ENCODE data around the gene IER3.

IER3 gene

GRCh38 chr6:30722280-30723112 is 21.9 kb downstream of the IER3 start (continued):
- no peak for TF ChIP-seq ZNF133 (tag by site-specific recombination; IDR thresholded peaks at IDR 0.05)
- no peak for TF ChIP-seq GLI2 (tag by site-specific recombination; IDR thresholded peaks at IDR 0.05; ENCODE audit: borderline replicate concordance, low read depth)
- no peak for TF ChIP-seq PRDM4 (tag by site-specific recombination; IDR thresholded peaks at IDR 0.05)
- TF ChIP-seq ZBTB44 (tag by site-specific recombination; IDR thresholded peaks at IDR 0.05), result no peak
- TF ChIP-seq REST (tag by site-specific recombination; IDR thresholded peaks at IDR 0.05), result peak; percentile 83
- TF ChIP-seq ZNF184 (tag by site-specific recombination; IDR thresholded peaks at IDR 0.05), result peak; percentile 69; the same call in 1 of the 2 replicates
- no peak for TF ChIP-seq ZNF211 (tag by site-specific recombination; IDR thresholded peaks at IDR 0.05; ENCODE audit: low read depth)
- peak; percentile 84 for TF ChIP-seq CTCF (tag by site-specific recombination; IDR thresholded peaks at IDR 0.05)
- no peak for TF ChIP-seq ZNF266 (tag by site-specific recombination; IDR thresholded peaks at IDR 0.05; ENCODE audit: low read depth)
- TF ChIP-seq ZBTB21 (tag by site-specific recombination; IDR thresholded peaks at IDR 0.05), result no peak
- TF ChIP-seq ZNF529 (tag by site-specific recombination; IDR thresholded peaks at IDR 0.05; ENCODE audit: insufficient replicate concordance), result no peak
- no peak for TF ChIP-seq ZNF140 (tag by site-specific recombination; IDR thresholded peaks at IDR 0.05)
- TF ChIP-seq IKZF3 (tag by site-specific recombination; IDR thresholded peaks at IDR 0.05), result peak; percentile 85
- TF ChIP-seq ZNF513 (tag by site-specific recombination; IDR thresholded peaks at IDR 0.05), result no peak; the same call in 1 of the 2 replicates
- TF ChIP-seq WT1 (tag by site-specific recombination; IDR thresholded peaks at IDR 0.05), result peak; percentile 45; the same call in 1 of the 2 replicates
- peak; percentile 55; the same call in 1 of the 2 replicates for TF ChIP-seq ZFP37 (tag by site-specific recombination; IDR thresholded peaks at IDR 0.05)
- TF ChIP-seq KLF1 (tag by site-specific recombination; IDR thresholded peaks at IDR 0.05), result peak; percentile 36
- peak; percentile 66 for TF ChIP-seq PATZ1 (tag by site-specific recombination; IDR thresholded peaks at IDR 0.05)
- TF ChIP-seq ZNF623 (tag by site-specific recombination; IDR thresholded peaks at IDR 0.05), result no peak
- TF ChIP-seq ZNF654 (tag by site-specific recombination; IDR thresholded peaks at IDR 0.05; ENCODE audit: low read depth), result peak; percentile 64
- no peak for TF ChIP-seq ZNF416 (tag by site-specific recombination; IDR thresholded peaks at IDR 0.05)
- TF ChIP-seq ZNF792 (tag by site-specific recombination; IDR thresholded peaks at IDR 0.05), result no peak
- peak; percentile 78 for TF ChIP-seq ZEB2 (tag by site-specific recombination; IDR thresholded peaks at IDR 0.05)
- peak; percentile 86 for TF ChIP-seq PRDM1 (tag by site-specific recombination; IDR thresholded peaks at IDR 0.05)
- no peak for TF ChIP-seq SETDB1 (IDR thresholded peaks at IDR 0.05; ENCODE audit: insufficient read length, low read length)
